ENCODE results near the gene GINS1.

DNA sequence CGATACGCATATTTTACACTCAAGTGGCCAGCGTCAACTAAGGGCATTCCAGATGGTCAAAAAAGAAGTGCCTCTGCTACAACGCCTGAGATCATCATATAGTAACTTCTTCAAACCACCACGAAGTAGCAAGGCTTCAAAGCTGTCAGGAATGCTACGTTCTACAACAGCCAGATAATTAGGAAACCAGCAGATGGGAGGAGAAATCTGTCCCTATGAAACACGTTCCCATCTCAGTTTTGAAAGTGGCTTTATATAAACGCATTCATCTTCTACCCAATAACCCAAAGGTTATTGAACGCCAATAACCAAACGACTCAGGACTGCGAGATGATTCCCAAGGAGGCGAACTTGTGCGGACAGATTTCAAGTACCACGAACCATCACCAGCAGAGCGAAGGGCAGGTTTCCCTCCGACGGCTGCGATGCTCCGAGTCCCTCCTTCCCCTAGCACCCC lies 18.0 kb upstream of the GINS1 start:
- TF ChIP-seq, protein P1, sequence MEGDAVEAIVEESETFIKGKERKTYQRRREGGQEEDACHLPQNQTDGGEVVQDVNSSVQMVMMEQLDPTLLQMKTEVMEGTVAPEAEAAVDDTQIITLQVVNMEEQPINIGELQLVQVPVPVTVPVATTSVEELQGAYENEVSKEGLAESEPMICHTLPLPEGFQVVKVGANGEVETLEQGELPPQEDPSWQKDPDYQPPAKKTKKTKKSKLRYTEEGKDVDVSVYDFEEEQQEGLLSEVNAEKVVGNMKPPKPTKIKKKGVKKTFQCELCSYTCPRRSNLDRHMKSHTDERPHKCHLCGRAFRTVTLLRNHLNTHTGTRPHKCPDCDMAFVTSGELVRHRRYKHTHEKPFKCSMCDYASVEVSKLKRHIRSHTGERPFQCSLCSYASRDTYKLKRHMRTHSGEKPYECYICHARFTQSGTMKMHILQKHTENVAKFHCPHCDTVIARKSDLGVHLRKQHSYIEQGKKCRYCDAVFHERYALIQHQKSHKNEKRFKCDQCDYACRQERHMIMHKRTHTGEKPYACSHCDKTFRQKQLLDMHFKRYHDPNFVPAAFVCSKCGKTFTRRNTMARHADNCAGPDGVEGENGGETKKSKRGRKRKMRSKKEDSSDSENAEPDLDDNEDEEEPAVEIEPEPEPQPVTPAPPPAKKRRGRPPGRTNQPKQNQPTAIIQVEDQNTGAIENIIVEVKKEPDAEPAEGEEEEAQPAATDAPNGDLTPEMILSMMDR (IDR thresholded peaks at IDR 0.05), result no peak
- TF ChIP-seq POLR2A (IDR thresholded peaks at IDR 0.05), result no peak
